Activated B cell treated with CpG ODN at 0.5 μM for 24 hours (primary cell): ENCODE results near the gene CBY2. TPM values are rescaled to one million over a fixed set of nuclear protein-coding genes. Genes with fewer than 3 reads are reported as not detected.

ENCODE experiments used
- ATAC-seq: fragments of 200-7000 bp; cut with Tn5 transposase; one replicate; pipeline ENCODE4 v1.10.0; 2021; ENCODE audit warnings: low read depth, mild to moderate bottlenecking, moderate library complexity
- CTCF ChIA-PET: fragments of 350-600 bp; sonication (Branson Sonifier 250); formaldehyde crosslinking; loops from one replicate; lab custom pipeline; 2021; ENCODE audit warnings: antibody characterized with exemption; lab: Charles Lee
- POLR2A ChIA-PET: fragments of 350-600 bp; sonication (Branson Sonifier 250); formaldehyde crosslinking; loops from one replicate; lab custom pipeline; 2021; ENCODE audit warnings: antibody characterized with exemption; lab: Charles Lee
- DNase-seq: peaks from one replicate; pipeline ENCODE4 v3.0.0; 2022
- H3K27ac Mint-ChIP-seq: one replicate; pipeline ENCODE4 v1.8.0; 2020; ENCODE audit warnings: mixed read lengths
- H3K27me3 Mint-ChIP-seq: one replicate; pipeline ENCODE4 v1.8.0; 2021; ENCODE audit warnings: mixed read lengths
- H3K36me3 Mint-ChIP-seq: one replicate; pipeline ENCODE4 v1.8.0; 2021; ENCODE audit warnings: low read depth, mixed read lengths
- H3K4me1 Mint-ChIP-seq: one replicate; pipeline ENCODE4 v1.8.0; 2021; ENCODE audit warnings: mixed read lengths
- H3K4me3 Mint-ChIP-seq: one replicate; pipeline ENCODE4 v1.8.0; 2020; ENCODE audit warnings: mild to moderate bottlenecking, mixed read lengths
- H3K9me3 Mint-ChIP-seq: one replicate; pipeline ENCODE4 v1.8.0; 2020; ENCODE audit warnings: mixed read lengths
- CTCF ChIP-seq: fragments of 200-600 bp; IDR thresholded peaks from one replicate; pipeline ENCODE4 v1.8.0; 2022; ENCODE audit warnings: antibody characterized with exemption, mild to moderate bottlenecking
- intact Hi-C: fragments of 100-400 bp; cut with micrococcal nuclease; formaldehyde crosslinking; loops from one replicate; pipeline ENCODE4 v1.15.1; 2024
- total RNA-seq: library from RNA; stranded (reverse); gene quantifications from 2 replicates; pipeline ENCODE4 v1.2.3, GENCODE V29; 2022

The CBY2 gene
- total RNA-seq, 1 donor from 2014 or later, result not detected

GRCh38 chr13:45681113-45681512 lies 21.0 kb upstream of the CBY2 start:
- ChIA-PET POLR2A (no interaction called here), CTCF (no interaction called here)
- H3K9me3 Mint-ChIP-seq, result no peaks in the 10 kb centered on the region
- DNase-seq (no peak), ATAC-seq (no peak)
- no peak overlapping the region for H3K27ac Mint-ChIP-seq
- TF ChIP-seq CTCF, result no peak
- H3K36me3 Mint-ChIP-seq, result no peaks in the 10 kb centered on the region
- H3K4me3 Mint-ChIP-seq, result no peak overlapping the region
- peaks cover 8% of the 10 kb centered on the region for H3K27me3 Mint-ChIP-seq
- intact Hi-C loops, result no loop called here
- no peaks in the 10 kb centered on the region for H3K4me1 Mint-ChIP-seq

- Mint-ChIP-seq H3K9me3 (no peaks in the 10 kb centered on the region), H3K4me3 (no peak overlapping the region), H3K4me1 (no peaks in the 10 kb centered on the region), H3K36me3 (no peaks in the 10 kb centered on the region), H3K27me3 (peaks cover 7% of the 10 kb centered on the region), H3K27ac (no peak overlapping the region)
- ATAC-seq, result no peak
- DNase-seq, result no peak
- intact Hi-C loops, result no loop called here
- TF ChIP-seq CTCF, result no peak
- CTCF ChIA-PET, result no interaction called here
- POLR2A ChIA-PET, result no interaction called here
These were observed 19.6 kb upstream of the CBY2 start for GRCh38 chr13:45682494-45683008.

- POLR2A ChIA-PET, result no interaction called here
- peaks cover 2% of the 10 kb centered on the region for H3K27me3 Mint-ChIP-seq
- TF ChIP-seq CTCF, result no peak
- H3K4me3 Mint-ChIP-seq, result no peak overlapping the region
- DNase-seq (no peak), ATAC-seq (no peak)
- no peaks in the 10 kb centered on the region for H3K9me3 Mint-ChIP-seq
- H3K27ac Mint-ChIP-seq, result no peak overlapping the region
- H3K4me1 Mint-ChIP-seq, result no peaks in the 10 kb centered on the region
- no peaks in the 10 kb centered on the region for H3K36me3 Mint-ChIP-seq
- CTCF ChIA-PET, result interaction anchor here (0.7 kb wide), 1 partner anchor 78 kb away, joined by 3 read pairs; no protein-coding TSS in a partner anchor
- intact Hi-C loops, result no loop called here
These were observed 18.4 kb upstream of the CBY2 start for GRCh38 chr13:45683701-45684100.

GRCh38 chr13:45688577-45688976 lies 13.5 kb upstream of the CBY2 start:
- intact Hi-C loops, result no loop called here
- Mint-ChIP-seq H3K4me3 (no peak overlapping the region), H3K36me3 (no peaks in the 10 kb centered on the region), H3K9me3 (no peaks in the 10 kb centered on the region), H3K27me3 (peaks cover 4% of the 10 kb centered on the region), H3K27ac (no peak overlapping the region), H3K4me1 (no peaks in the 10 kb centered on the region)
- ATAC-seq (no peak), DNase-seq (no peak)
- ChIA-PET POLR2A (no interaction called here), CTCF (no interaction called here)
- TF ChIP-seq CTCF, result no peak

GRCh38 chr13:45690636-45691035 lies 11.5 kb upstream of the CBY2 start:
- H3K27me3 Mint-ChIP-seq, result peaks cover 4% of the 10 kb centered on the region
- H3K27ac Mint-ChIP-seq, result no peak overlapping the region
- ChIA-PET CTCF (no interaction called here), POLR2A (no interaction called here)
- DNase-seq (no peak), ATAC-seq (no peak)
- H3K9me3 Mint-ChIP-seq, result no peaks in the 10 kb centered on the region
- no peaks in the 10 kb centered on the region for H3K4me1 Mint-ChIP-seq
- no peak overlapping the region for H3K4me3 Mint-ChIP-seq
- TF ChIP-seq CTCF, result no peak
- intact Hi-C loops, result no loop called here
- no peaks in the 10 kb centered on the region for H3K36me3 Mint-ChIP-seq
